Erythroblast (primary cell): Measurements from ENCODE around the gene MGRN1.

Experiments used
- GATA1 ChIP-seq: IDR thresholded peaks from 2 replicates; pipeline ENCODE4 v1.6.1; 2011; ENCODE audit warnings: low read depth, mild to moderate bottlenecking, control low read depth, low read length, moderate library complexity
- POLR2A ChIP-seq: IDR thresholded peaks from 2 replicates; pipeline ENCODE4 v1.6.1; 2011; ENCODE audit warnings: mild to moderate bottlenecking, low read length

DNA sequence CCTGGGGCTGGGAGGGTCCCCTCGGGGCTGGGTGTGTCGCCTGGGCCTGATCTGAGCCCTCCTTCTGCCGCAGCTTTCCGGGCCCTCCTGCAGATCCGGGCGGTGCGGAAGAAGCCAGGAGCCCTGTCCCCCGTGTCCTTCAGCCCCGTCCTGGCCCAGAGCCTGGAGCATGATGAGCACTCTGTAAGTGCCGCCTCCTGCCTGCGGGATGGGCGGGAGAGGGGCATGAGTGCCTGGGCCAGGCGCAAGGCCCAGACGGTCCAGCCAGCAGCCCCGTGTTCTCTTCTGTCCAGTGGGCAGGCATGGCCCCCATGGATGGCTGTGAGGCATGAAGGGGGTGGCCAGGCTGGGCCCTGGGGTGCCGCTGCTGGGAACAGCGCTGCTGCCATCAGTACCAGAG is 52.8 kb downstream of the MGRN1 start:
- TF ChIP-seq POLR2A (no peak), GATA1 (no peak)
